COR-L47 (cell line): ENCODE data around the gene GIMAP1.

Experiments used
- DNase-seq: peaks from one replicate; lab custom pipeline; 2025; lab: John Stamatoyannopoulos, UW

GIMAP1 gene

DNA sequence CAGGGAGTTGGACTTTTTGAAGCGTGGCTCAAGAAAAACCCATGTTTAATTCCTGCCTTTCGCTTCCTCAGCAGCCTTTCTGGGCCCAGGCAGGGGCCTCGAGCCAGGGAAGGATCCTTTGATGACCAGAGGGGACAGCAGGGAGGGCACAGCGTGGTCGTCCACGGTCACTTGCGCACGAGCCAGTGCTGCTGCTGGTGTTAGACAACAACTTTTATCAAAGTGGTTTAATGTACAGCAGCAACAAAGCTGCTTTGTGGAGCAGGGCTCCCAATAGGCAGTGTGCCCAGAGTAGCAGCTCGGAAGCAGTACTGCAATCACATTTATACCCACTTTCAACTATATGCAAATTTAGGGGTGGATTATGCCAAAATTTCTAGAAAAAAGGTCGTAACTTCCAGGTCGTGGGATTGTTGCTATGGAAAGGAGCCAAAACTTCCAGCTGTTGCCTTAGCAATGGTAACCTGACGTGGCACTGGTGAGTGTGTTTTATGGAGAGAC is 6.1 kb downstream of the GIMAP1 start:
- DNase-seq: no peak

DNA sequence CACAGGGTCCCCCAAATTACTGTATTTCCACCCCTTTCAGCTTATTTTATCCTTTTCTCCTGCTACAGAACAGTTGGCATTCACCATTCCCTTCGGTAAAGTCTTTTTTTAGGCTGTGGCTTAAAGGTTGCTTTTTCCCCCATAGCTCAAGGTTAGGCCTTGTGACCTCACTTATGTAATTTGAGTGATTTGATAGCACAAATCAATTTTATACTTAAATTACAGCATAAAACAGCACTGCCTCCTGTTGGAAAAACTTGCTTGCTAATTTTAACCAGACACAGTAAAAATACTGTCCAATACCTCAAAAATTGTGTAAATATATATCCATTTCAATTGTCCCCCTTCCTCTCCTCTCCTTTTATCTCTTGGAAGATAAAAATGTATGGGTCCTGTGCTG is 7.1 kb downstream of the GIMAP1 start:
- no peak for DNase-seq

GRCh38 chr7:150727381-150727780 is 11.0 kb downstream of the GIMAP1 start:
- no peak for DNase-seq

- no peak for DNase-seq
Observed at GRCh38 chr7:150728011-150728410, 11.6 kb downstream of the GIMAP1 start.

DNA sequence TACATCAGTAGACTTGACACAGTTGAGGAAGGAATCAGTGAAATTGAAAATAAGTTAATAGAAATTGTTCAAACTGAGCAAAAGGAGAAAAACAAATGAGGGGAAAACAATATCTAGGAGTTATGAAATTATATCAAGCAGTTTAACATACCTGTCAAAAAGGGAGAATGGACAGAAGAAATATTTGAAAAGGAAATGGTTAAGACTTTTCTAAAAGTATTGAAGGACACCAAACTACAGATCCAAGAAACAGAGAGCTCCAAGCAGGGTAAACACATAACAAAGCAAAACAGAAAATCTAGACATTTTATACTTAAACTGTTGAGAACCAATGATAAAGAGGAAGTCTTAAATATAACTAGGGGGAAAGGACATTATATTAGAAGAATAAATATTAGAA is 12.2 kb downstream of the GIMAP1 start:
- DNase-seq: no peak

DNA sequence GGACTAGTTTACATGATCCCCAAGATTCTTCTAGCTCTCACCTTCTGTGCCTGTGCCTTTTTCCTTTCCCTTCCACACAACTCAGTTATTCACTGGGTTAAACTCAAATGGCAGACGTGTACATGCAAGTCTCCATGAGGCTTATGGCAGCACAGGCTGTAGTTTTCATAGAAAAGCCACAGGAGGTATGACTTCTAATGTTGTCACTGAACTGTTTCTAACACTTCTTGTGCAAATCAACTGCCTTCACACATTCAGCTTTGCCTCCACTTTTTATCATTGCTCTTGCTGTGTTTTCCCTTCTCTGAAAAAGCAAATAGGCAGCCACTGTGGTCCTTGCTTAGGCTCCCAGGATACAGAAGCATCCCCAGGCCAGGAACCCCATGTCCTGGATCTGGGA is 15.5 kb downstream of the GIMAP1 start:
- DNase-seq: no peak

- DNase-seq: no peak
Observed at GRCh38 chr7:150732786-150733481, 16.5 kb downstream of the GIMAP1 start.

DNA sequence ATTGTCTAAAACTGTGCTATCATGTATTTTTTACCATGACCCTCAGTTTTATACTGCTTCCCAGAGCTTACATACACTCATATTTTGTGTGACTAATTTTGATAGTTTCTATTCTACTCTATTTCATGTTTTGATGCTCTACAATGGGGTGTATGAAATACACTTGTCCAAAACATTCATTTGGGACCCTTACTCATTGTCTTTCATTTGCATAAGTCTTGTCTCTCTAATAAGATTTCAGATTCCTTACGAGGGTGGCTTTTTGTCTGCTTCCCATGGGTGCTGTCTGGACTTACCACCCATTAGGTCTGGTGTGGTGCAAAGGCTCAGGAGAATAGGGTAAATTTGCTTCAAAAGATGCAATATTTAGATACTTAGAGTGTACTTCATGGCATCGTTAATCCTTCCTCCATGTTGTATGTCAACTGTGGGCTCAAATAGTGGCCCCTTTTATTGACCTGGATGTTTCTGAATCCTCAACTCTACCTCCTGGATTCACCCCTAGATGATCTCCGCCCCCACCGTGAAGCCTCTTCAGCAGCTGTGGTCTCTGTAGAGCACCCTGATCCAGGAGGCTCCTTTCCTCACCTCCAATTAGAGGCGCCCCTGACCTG is 17.2 kb downstream of the GIMAP1 start:
- no peak for DNase-seq

GRCh38 chr7:150734254-150734653 is 17.8 kb downstream of the GIMAP1 start:
- no peak for DNase-seq

DNA sequence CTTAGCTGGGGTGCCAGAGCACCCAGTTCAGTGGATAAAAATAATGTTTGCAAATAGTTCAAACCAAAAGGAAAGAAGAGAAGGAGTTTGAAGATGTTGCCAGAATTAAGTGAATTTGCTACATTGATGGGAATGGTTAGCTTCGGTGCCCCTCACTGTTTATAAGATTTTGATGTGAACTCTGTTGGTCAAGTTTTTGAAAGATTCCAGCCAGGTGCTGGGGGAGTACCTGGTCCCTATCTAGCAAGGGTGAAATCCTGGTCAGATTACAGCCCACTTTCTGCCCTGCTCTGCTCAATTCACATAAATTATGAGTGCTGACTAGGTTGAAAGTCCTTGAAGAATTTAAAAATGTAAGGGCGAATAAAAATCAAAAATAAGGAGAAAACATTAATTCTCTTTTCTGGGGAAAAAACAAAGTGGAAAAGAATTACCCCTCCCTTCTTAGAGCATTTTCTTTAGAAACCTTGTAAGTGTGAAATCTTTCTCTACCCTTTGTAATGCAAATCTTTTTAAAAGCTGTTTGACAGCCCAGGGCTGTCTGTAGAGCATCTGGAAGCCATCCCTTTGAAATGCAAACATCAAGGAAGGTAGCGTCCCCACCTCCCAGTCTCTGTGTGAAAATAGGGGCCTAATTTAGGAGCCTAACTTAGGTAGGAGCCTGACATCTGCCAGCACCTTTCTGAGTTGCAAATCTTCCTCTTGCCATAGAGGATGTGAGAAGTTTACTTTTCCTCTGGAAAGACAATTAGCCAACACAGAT is 19.4 kb downstream of the GIMAP1 start:
- DNase-seq: no peak

DNA sequence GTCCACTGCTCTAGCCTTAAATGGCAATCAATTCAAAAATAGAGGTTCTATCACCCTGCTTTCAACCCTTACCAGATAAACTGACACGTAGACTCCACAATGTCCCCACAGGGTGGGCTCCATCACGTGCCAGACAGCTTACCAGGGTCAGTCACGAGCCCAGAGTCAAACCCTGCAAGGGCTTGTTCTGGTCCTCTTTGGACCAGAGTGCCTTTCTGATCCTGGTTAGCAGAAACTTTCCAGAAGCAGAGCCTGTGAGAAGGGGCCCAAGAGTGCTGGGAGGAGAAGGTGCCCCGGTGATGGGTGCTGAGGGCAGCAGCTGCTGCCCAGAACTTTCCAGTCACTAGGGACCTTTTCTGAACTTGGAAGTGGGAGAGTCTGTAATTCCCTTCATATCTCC is 20.5 kb downstream of the GIMAP1 start:
- DNase-seq: no peak

DNA sequence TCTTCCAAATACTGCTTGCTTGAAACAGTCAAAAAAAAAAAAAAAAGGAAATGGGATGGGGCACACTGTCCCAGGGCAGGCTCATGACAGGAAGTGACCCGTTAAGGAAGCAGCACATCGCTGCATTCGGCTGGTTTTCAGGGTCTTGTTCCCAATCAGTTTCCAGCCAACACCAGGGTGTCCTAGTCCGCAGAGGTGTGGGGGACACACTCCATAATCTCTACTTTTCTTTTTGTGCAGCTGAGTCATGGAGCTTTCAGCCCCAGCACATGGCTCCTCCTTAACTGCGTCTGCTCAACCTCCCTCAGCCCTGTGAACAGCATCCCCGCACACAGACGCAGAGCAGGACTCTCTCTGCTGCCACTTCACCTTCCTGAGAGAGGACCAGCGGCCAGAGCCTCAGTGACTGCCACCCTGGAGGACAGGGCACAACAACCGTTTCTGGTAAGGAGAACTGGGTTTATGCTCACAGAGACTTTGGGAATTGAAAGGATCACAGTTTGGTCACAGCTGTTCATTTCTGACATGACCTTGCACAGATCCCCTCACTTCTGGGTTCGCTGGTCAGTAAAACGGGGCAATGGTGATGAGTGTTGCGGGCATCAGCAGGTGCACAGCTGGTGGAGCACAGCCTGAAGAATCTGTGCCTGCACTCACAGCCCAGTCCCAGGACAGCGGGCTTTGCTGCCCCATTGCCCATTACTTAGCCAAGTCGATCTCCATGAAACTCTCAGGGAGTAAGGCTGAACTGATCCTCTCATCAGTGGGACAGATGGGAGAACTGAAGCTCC is 21.0 kb downstream of the GIMAP1 start, which contains the start of gene GIMAP5:
Gene GIMAP5 (plus strand): TSS at position 154 of the 791 bp plus-strand sequence. CDS start 3,467 bp downstream, outside the sequence.
- no peak for DNase-seq

GRCh38 chr7:150738092-150738491 is 21.7 kb downstream of the GIMAP1 start:
- no peak for DNase-seq

DNA sequence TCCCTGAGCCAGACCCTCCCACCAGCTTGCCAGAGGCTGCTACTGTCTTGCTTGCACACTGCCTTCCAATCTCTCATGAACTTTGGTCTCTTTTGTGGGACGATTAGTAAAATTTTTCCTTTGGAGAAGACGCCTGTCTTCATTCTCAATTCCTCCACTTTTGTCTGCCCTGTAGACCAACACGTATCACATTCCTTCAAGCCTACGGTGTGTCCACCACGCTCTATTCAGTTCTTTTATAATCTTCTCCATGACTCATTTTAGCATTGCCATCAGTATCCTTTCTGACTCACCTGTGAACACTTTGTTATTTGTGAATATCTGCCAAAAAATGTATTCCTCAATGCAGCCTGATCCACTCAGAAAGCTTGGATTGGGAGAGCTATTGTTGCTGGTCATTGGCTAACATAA is 22.2 kb downstream of the GIMAP1 start:
- DNase-seq: no peak

DNA sequence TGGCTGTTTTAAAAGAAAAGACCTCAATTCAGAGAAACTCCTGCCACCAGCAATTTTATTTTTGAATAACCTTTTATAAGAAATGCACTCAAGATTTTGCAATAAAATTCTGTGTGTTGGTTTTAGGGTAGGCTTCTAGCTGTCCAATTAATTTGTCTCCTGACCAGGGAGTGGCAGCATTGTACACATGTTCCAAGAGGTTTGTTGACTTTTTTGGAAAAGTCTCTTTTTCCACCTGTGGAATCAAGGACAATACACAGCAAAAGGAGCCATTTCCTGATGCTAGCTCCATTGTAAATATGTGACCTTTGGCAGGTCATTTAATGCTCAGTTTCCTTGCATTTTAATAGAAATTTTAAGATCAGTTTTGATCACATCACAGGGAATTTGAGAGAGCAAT is 22.6 kb downstream of the GIMAP1 start:
- DNase-seq: peak; percentile 20

GRCh38 chr7:150740053-150740452 is 23.6 kb downstream of the GIMAP1 start:
- DNase-seq: no peak

DNA sequence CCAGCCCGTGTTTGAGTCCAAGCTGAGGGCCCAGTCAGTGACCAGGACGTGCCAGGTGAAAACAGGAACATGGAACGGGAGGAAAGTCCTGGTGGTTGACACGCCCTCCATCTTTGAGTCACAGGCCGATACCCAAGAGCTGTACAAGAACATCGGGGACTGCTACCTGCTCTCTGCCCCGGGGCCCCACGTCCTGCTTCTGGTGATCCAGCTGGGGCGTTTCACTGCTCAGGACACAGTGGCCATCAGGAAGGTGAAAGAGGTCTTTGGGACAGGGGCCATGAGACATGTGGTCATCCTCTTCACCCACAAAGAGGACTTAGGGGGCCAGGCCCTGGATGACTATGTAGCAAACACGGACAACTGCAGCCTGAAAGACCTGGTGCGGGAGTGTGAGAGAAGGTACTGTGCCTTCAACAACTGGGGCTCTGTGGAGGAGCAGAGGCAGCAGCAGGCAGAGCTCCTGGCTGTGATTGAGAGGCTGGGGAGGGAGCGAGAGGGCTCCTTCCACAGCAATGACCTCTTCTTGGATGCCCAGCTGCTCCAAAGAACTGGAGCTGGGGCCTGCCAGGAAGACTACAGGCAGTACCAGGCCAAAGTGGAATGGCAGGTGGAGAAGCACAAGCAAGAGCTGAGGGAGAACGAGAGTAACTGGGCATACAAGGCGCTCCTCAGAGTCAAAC is 26.0 kb downstream of the GIMAP1 start:
- DNase-seq: no peak

DNA sequence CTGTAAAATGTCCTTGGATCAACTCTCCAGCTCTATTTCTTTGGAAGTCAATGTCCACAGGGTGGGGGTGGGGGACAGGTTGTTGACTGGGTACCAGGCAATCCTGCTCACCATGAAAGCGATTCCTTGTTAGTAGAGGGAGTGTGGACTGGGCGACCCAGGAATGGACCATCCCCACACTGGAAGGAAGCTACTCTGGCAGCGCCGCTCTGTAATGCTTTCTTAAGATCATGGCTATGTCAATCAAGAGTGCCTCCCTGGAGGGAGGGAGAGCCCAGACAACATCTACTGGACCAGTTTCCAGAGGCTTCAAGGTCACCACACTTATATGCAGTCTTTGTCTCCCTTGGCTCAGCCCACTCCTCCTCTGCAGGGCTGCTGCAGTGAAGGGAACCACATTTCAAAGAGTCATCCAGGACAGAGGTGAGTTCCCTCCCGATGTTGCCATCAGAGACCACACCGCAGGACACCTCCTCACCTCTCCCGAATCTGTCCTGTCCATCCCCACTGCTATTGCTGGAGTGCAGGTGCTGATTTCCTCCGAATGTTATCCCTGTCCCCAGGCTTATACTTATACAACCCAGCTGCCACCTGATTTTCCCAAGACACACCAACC is 27.7 kb downstream of the GIMAP1 start:
- no peak for DNase-seq

GRCh38 chr7:150745086-150745485 is 28.7 kb downstream of the GIMAP1 start:
- no peak for DNase-seq

GRCh38 chr7:150745876-150746275 is 29.5 kb downstream of the GIMAP1 start:
- no peak for DNase-seq

- no peak for DNase-seq
Observed at GRCh38 chr7:150746921-150747320, 30.5 kb downstream of the GIMAP1 start.
